Fibroblast of pulmonary artery (primary cell): Measurements from ENCODE around the gene MYBBP1A.
A peak's percentile ranks its signal among the peaks of the same experiment; 100 is the strongest.
"Not testable (repeated sequence)": the region's sequence is repeated elsewhere in the genome, so short reads cannot be mapped to it uniquely, and the experiment has no call there.

Source experiments
- DNase-seq: peaks from one replicate; pipeline ENCODE4 v3.0.0-alpha.2; 2010; ENCODE audit warnings: low read depth
- H3K4me3 ChIP-seq: replicated peaks from 2 replicates; pipeline ENCODE4 v1.5.1; 2011; ENCODE audit warnings: low read depth, mild to moderate bottlenecking, control low read depth, low read length, moderate library complexity
- CTCF ChIP-seq: IDR thresholded peaks from 2 replicates; pipeline ENCODE4 v1.5.1; 2011; ENCODE audit warnings: mild to moderate bottlenecking, control low read depth, low read length, inconsistent platforms; ENCODE audit errors: missing control alignments

The MYBBP1A gene

GRCh38 chr17:4592240-4593005 is 37.2 kb upstream of the MYBBP1A start:
- DNase-seq: no peak
- no peak overlapping the region for H3K4me3 ChIP-seq
- TF ChIP-seq CTCF: no peak

DNA sequence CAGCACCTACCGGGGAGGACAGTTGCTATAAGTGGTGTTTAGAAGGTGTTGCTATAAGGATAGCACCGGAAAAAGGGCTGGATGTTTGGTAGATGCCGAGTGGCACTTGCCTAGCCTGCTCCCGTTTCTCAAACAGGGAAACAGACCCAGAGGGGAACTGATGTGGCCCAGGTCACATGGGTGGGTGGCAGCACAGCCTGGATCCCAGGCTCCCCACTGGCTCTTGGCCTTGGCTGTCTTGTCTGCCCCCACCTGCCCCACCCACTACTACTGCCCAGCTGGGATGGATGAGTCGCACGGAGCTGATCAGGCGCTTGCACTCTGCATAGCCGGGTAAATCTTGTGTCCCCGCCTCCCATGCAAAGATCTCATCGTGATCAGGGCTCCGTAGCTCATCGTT is 36.3 kb upstream of the MYBBP1A start:
- no peak for TF ChIP-seq CTCF
- H3K4me3 ChIP-seq: no peak overlapping the region
- DNase-seq: peak; percentile 21

DNA sequence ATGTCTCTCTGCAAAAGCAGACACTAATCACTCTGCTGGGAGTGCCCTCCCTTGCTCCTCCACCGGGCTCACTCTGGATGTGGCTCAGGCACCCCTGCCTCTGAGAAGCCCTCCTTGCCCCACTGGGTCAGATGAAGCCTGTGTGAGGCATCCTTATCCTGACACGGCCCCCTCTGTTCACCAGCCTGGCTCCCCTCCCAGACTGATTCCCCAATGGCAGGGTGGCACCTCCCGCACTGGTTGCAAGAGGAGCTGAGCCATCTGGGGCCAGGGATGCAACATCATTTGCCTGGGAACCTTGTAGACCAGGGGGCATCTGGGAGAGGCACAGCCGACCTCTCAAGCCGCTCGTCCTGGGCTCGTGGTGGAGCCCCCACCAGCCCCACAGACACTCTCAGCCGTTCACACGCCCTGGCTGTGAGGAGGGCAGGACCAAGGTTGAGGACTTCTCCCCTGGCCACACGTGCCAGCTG is 35.8 kb upstream of the MYBBP1A start:
- no peak for TF ChIP-seq CTCF
- H3K4me3 ChIP-seq: no peak overlapping the region
- no peak for DNase-seq

GRCh38 chr17:4590042-4590441 is 34.9 kb upstream of the MYBBP1A start:
- not testable (repeated sequence) for H3K4me3 ChIP-seq

DNA sequence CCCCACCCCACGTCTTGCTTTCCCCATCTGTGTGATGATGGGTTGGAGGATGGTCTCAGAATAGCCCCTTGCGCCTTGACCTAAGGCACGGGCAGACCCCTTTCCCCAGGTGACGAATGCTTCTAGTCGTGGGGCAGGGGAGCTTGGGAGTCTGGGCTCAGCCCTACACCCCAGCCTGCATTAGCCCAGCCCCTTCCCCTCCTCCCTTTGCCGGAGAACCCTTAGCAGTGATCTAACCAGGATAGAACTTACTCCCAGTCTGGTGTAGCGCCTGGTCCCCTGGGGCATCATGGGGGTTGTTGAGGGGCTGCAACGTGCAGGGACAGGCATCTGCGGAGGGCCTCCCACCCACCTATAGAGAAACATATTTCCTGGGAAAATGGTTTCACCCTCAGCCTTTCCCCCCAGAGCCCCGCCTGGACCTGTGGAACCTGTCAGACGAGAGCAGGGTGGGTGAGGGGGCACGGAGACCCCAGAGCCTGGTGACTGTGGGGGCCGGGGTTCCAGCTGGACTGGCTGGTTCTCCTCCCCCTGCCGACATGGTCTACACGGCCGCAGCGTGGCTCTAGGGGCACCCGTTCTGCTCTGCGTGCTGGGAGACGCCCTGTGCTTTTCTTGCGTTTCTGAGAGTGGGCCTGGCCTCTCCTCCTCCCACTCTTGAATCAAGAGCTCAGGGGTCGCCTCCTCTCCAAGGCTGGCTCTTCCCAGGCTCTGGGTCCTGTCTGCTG is 33.9 kb upstream of the MYBBP1A start:
- DNase-seq: no peak
- no peak for TF ChIP-seq CTCF
- no peak overlapping the region for H3K4me3 ChIP-seq

More at GRCh38 chr17:4590042-4590441, 34.9 kb upstream of the MYBBP1A start:
- peak; percentile 31 for DNase-seq

- no peak overlapping the region for H3K4me3 ChIP-seq
- no peak for TF ChIP-seq CTCF
- no peak for DNase-seq
Observed at GRCh38 chr17:4588391-4588790, 33.2 kb upstream of the MYBBP1A start.

- no peak for TF ChIP-seq CTCF
- H3K4me3 ChIP-seq: no peak overlapping the region
- no peak for DNase-seq
Observed at GRCh38 chr17:4587803-4588202, 32.6 kb upstream of the MYBBP1A start.
